ENCODE data around the gene AGBL5. TPM values are rescaled to one million over a fixed set of nuclear protein-coding genes. Genes with fewer than 3 reads are reported as not detected.
A peak's percentile ranks its signal among the peaks of the same experiment; 100 is the strongest.

AGBL5 gene
- total and polyA plus RNA-seq, 2 of the 13 experiments (the other 11 are each of a cell fraction or from before 2014, with no cell fraction given) = 55.9 to 73.3 TPM

DNA sequence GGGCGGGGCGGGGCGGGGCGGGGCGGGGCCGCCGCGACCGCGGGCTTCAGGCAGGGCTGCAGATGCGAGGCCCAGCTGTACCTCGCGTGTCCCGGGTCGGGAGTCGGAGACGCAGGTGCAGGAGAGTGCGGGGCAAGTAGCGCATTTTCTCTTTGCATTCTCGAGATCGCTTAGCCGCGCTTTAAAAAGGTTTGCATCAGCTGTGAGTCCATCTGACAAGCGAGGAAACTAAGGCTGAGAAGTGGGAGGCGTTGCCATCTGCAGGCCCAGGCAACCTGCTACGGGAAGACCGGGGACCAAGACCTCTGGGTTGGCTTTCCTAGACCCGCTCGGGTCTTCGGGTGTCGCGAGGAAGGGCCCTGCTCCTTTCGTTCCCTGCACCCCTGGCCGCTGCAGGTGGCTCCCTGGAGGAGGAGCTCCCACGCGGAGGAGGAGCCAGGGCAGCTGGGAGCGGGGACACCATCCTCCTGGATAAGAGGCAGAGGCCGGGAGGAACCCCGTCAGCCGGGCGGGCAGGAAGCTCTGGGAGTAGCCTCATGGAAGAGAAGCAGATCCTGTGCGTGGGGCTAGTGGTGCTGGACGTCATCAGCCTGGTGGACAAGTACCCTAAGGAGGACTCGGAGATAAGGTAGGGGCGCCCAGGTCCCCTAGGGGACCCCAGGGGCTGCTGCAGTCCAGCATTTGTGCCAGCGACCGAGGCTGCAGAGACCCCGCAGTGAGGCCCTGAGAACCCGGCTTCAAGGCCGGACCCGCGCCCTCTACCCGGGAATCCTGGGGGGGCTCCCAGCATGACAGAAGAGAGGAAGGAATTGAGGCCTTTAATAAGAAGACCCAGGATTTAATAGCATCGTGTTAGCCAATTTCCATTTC lies 35.5 kb downstream of the AGBL5 start, which contains the start of gene KHK (continued):
- TF ChIP-seq ZNF318 (CRISPR knock-in tag; IDR thresholded peaks at IDR 0.05) = no peak
- TF ChIP-seq IRF1 (CRISPR knock-in tag; IDR thresholded peaks at IDR 0.05; ENCODE audit: low read depth) = no peak
- no peak for TF ChIP-seq SAFB2 (CRISPR knock-in tag; IDR thresholded peaks at IDR 0.05; ENCODE audit: borderline replicate concordance, low read depth)
- TF ChIP-seq, protein P1, sequence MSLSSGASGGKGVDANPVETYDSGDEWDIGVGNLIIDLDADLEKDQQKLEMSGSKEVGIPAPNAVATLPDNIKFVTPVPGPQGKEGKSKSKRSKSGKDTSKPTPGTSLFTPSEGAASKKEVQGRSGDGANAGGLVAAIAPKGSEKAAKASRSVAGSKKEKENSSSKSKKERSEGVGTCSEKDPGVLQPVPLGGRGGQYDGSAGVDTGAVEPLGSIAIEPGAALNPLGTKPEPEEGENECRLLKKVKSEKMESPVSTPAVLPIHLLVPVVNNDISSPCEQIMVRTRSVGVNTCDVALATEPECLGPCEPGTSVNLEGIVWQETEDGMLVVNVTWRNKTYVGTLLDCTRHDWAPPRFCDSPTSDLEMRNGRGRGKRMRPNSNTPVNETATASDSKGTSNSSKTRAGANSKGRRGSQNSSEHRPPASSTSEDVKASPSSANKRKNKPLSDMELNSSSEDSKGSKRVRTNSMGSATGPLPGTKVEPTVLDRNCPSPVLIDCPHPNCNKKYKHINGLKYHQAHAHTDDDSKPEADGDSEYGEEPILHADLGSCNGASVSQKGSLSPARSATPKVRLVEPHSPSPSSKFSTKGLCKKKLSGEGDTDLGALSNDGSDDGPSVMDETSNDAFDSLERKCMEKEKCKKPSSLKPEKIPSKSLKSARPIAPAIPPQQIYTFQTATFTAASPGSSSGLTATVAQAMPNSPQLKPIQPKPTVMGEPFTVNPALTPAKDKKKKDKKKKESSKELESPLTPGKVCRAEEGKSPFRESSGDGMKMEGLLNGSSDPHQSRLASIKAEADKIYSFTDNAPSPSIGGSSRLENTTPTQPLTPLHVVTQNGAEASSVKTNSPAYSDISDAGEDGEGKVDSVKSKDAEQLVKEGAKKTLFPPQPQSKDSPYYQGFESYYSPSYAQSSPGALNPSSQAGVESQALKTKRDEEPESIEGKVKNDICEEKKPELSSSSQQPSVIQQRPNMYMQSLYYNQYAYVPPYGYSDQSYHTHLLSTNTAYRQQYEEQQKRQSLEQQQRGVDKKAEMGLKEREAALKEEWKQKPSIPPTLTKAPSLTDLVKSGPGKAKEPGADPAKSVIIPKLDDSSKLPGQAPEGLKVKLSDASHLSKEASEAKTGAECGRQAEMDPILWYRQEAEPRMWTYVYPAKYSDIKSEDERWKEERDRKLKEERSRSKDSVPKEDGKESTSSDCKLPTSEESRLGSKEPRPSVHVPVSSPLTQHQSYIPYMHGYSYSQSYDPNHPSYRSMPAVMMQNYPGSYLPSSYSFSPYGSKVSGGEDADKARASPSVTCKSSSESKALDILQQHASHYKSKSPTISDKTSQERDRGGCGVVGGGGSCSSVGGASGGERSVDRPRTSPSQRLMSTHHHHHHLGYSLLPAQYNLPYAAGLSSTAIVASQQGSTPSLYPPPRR (CRISPR knock-in tag; IDR thresholded peaks at IDR 0.05; ENCODE audit: borderline replicate concordance) = peak; percentile 28; the same call in 1 of the 2 replicates
- TF ChIP-seq, protein P2, sequence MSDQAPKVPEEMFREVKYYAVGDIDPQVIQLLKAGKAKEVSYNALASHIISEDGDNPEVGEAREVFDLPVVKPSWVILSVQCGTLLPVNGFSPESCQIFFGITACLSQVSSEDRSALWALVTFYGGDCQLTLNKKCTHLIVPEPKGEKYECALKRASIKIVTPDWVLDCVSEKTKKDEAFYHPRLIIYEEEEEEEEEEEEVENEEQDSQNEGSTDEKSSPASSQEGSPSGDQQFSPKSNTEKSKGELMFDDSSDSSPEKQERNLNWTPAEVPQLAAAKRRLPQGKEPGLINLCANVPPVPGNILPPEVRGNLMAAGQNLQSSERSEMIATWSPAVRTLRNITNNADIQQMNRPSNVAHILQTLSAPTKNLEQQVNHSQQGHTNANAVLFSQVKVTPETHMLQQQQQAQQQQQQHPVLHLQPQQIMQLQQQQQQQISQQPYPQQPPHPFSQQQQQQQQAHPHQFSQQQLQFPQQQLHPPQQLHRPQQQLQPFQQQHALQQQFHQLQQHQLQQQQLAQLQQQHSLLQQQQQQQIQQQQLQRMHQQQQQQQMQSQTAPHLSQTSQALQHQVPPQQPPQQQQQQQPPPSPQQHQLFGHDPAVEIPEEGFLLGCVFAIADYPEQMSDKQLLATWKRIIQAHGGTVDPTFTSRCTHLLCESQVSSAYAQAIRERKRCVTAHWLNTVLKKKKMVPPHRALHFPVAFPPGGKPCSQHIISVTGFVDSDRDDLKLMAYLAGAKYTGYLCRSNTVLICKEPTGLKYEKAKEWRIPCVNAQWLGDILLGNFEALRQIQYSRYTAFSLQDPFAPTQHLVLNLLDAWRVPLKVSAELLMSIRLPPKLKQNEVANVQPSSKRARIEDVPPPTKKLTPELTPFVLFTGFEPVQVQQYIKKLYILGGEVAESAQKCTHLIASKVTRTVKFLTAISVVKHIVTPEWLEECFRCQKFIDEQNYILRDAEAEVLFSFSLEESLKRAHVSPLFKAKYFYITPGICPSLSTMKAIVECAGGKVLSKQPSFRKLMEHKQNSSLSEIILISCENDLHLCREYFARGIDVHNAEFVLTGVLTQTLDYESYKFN (CRISPR knock-in tag; conservative IDR thresholded peaks at IDR 0.05) = peak; percentile 29; the same call in 1 of the 2 replicates
- TF ChIP-seq RNF2 (conservative IDR thresholded peaks at IDR 0.05; ENCODE audit: low read depth) = no peak

All from HepG2 (cell line).